Common myeloid progenitor, CD34-positive (primary cell): ENCODE results near the gene FOS.

Experiments
- CTCF ChIA-PET: fragments of 350-600 bp; sonication (Branson Sonifier 250); formaldehyde crosslinking; loops from one replicate; lab custom pipeline; 2021; ENCODE audit warnings: antibody characterized with exemption; lab: Charles Lee
- POLR2A ChIA-PET: fragments of 350-600 bp; sonication (Branson Sonifier 250); formaldehyde crosslinking; loops from one replicate; lab custom pipeline; 2021; ENCODE audit warnings: antibody characterized with exemption; lab: Charles Lee
- DNase-seq, 3 donors: peaks; one replicate each; pipeline versions ENCODE4 v3.0.0 to v3.0.0-alpha.2; 2013
- H3K27ac ChIP-seq, 2 experiments: 1 replicate in 1 of 2; 2 replicates in 1 of 2; pipeline ENCODE4 v1.7.0; 2013; ENCODE audit warnings: inconsistent platforms in 2 of 2, low read length in 2 of 2, mild to moderate bottlenecking in 2 of 2, low read depth in 1 of 2, moderate library complexity in 1 of 2; ENCODE audit not compliant: severe bottlenecking in 2 of 2, insufficient read depth in 1 of 2, poor library complexity in 1 of 2
- H3K27me3 ChIP-seq, 5 experiments: replicated peaks in 2 of 5; 1 replicate in 3 of 5; 2 replicates in 2 of 5; pipeline versions ENCODE4 v1.6.1 to v1.7.0; 2013; ENCODE audit warnings: low read length in 4 of 5, mild to moderate bottlenecking in 2 of 5, moderate library complexity in 2 of 5, inconsistent platforms in 1 of 5; ENCODE audit not compliant: insufficient read depth in 5 of 5, control insufficient read depth in 4 of 5
- H3K36me3 ChIP-seq, 4 experiments: 1 replicate in 2 of 4; 2 replicates in 2 of 4; pipeline versions ENCODE4 v1.6.1 to v1.7.0; 2013; ENCODE audit warnings: low read length in 3 of 4, control low read depth in 1 of 4, mild to moderate bottlenecking in 1 of 4; ENCODE audit not compliant: control insufficient read depth in 4 of 4, insufficient read depth in 4 of 4
- H3K4me1 ChIP-seq, 4 experiments: 1 replicate in 3 of 4; 2 replicates in 1 of 4; pipeline versions ENCODE4 v1.6.1 to v1.7.1; 2013; ENCODE audit warnings: low read length in 3 of 4, mild to moderate bottlenecking in 3 of 4, control low read depth in 1 of 4, inconsistent platforms in 1 of 4, moderate library complexity in 1 of 4; ENCODE audit not compliant: control insufficient read depth in 4 of 4, insufficient read depth in 4 of 4; ENCODE audit errors: control extremely low read depth in 1 of 4
- H3K4me3 ChIP-seq, 7 experiments: 1 replicate in 4 of 7; 2 replicates in 3 of 7; pipeline versions ENCODE4 v1.5.1 to v1.7.0; 2013; ENCODE audit warnings: mild to moderate bottlenecking in 7 of 7, low read length in 6 of 7, moderate library complexity in 6 of 7, inconsistent platforms in 2 of 7, low read depth in 2 of 7, control low read depth in 1 of 7; ENCODE audit not compliant: insufficient read depth in 4 of 7, control insufficient read depth in 1 of 7; ENCODE audit errors: extremely low read depth in 1 of 7
- H3K9me3 ChIP-seq, 5 experiments: 1 replicate in 4 of 5; 2 replicates in 1 of 5; pipeline versions ENCODE4 v1.6.1 to v1.7.1; 2013; ENCODE audit warnings: low read length in 4 of 5, mild to moderate bottlenecking in 2 of 5, inconsistent platforms in 1 of 5, low read depth in 1 of 5, moderate library complexity in 1 of 5; ENCODE audit not compliant: control insufficient read depth in 4 of 5, insufficient read depth in 2 of 5; ENCODE audit errors: control extremely low read depth in 1 of 5
- WGBS: methylation state at CpG from one replicate; pipeline ENCODE4 v1.1.5; 2013; ENCODE audit not compliant: insufficient coverage; 5-methylcytosine and 5-hydroxymethylcytosine counted together

FOS gene

GRCh38 chr14:75318353-75318752 is 39.7 kb downstream of the FOS start:
- Histone ChIP-seq H3K4me1 (peaks cover 0 to 21% (median 16%) of the 10 kb centered on the region in 4 experiments), H3K36me3 (no peaks in the 10 kb centered on the region), H3K27ac (no peak overlapping the region), H3K27me3 (no peaks in the 10 kb centered on the region), H3K9me3 (no peaks in the 10 kb centered on the region), H3K4me3 (no peak overlapping the region)
- no peak for DNase-seq
- ChIA-PET POLR2A (interaction anchor here (0.6 to 0.7 kb wide), 3 partner anchors 11 to 46 kb away, joined by 3 to 4 read pairs (median 3); no protein-coding TSS in a partner anchor), CTCF (interaction anchor here (1.0 kb wide), 1 partner anchor 136 kb away, joined by 3 read pairs; no protein-coding TSS in a partner anchor)

GRCh38 chr14:75319021-75319420 is 40.4 kb downstream of the FOS start:
- Histone ChIP-seq H3K4me1 (peaks cover 0 to 21% (median 16%) of the 10 kb centered on the region in 4 experiments), H3K36me3 (no peaks in the 10 kb centered on the region), H3K4me3 (no peak overlapping the region), H3K9me3 (no peaks in the 10 kb centered on the region), H3K27me3 (no peaks in the 10 kb centered on the region), H3K27ac (no peak overlapping the region)
- 92% methylated on average over 2 of the region's 2 CpGs for WGBS
- no peak for DNase-seq
- CTCF ChIA-PET: no interaction called here
- POLR2A ChIA-PET: no interaction called here

GRCh38 chr14:75320196-75320595 is 41.6 kb downstream of the FOS start:
- Histone ChIP-seq H3K27ac (no peak overlapping the region), H3K9me3 (no peaks in the 10 kb centered on the region), H3K4me1 (peaks cover 0 to 15% (median 8%) of the 10 kb centered on the region in 4 experiments), H3K27me3 (no peaks in the 10 kb centered on the region), H3K4me3 (no peak overlapping the region), H3K36me3 (no peaks in the 10 kb centered on the region)
- ChIA-PET POLR2A (no interaction called here), CTCF (interaction anchor here (0.9 to 1.5 kb wide), 4 partner anchors 11 to 168 kb away, joined by 3 to 5 read pairs (median 4); no protein-coding TSS in a partner anchor)
- WGBS: 93% methylated on average over 3 of the region's 7 CpGs
- no peak for DNase-seq

- H3K27me3 ChIP-seq: no peaks in the 10 kb centered on the region
Measured at GRCh38 chr14:75322746-75323145, 44.1 kb downstream of the FOS start.

GRCh38 chr14:75323571-75323970 is 44.9 kb downstream of the FOS start:
- H3K9me3 ChIP-seq: no peaks in the 10 kb centered on the region
- no peaks in the 10 kb centered on the region for H3K27me3 ChIP-seq
- POLR2A ChIA-PET: no interaction called here
- no peak for DNase-seq
- CTCF ChIA-PET: interaction anchor here (0.5 to 1.5 kb wide), 6 partner anchors 10 to 34 kb away, joined by 3 to 4 read pairs (median 3); no protein-coding TSS in a partner anchor
- H3K36me3 ChIP-seq: no peaks in the 10 kb centered on the region
- H3K4me1 ChIP-seq: peaks cover 0 to 10% (median 0%) of the 10 kb centered on the region in 4 experiments
- no peak overlapping the region for H3K4me3 ChIP-seq
- no peak overlapping the region for H3K27ac ChIP-seq
- 63% methylated on average over 3 of the region's 6 CpGs for WGBS

More at GRCh38 chr14:75322746-75323145, 44.1 kb downstream of the FOS start:
- Histone ChIP-seq H3K4me3 (no peak overlapping the region), H3K27ac (no peak overlapping the region), H3K4me1 (peaks cover 0 to 9% (median 0%) of the 10 kb centered on the region in 4 experiments), H3K36me3 (no peaks in the 10 kb centered on the region), H3K9me3 (no peaks in the 10 kb centered on the region)
- POLR2A ChIA-PET: no interaction called here
- no peak for DNase-seq
- 100% methylated on average over 1 of the region's 1 CpG for WGBS
- CTCF ChIA-PET: interaction anchor here (0.9 to 1.4 kb wide), 5 partner anchors 9 to 113 kb away, joined by 3 to 8 read pairs (median 4); no protein-coding TSS in a partner anchor

- ChIA-PET CTCF (interaction anchor here (0.7 to 2.2 kb wide), 7 partner anchors 10 to 197 kb away, joined by 3 to 14 read pairs (median 3); partner anchors contain the start of gene JDP2), POLR2A (interaction anchor here (0.6 kb wide), 1 partner anchor 10 kb away, joined by 3 read pairs; no protein-coding TSS in a partner anchor)
- Histone ChIP-seq H3K27ac (no peak overlapping the region), H3K27me3 (no peaks in the 10 kb centered on the region), H3K4me1 (peaks cover 0 to 46% (median 18%) of the 10 kb centered on the region in 4 experiments), H3K9me3 (no peaks in the 10 kb centered on the region), H3K36me3 (no peaks in the 10 kb centered on the region), H3K4me3 (no peak overlapping the region)
- DNase-seq: no peak
- WGBS: 72% methylated on average over 4 of the region's 5 CpGs
Measured at GRCh38 chr14:75328558-75329155, 50.0 kb downstream of the FOS start.

- peaks cover 2 to 53% (median 25%) of the 10 kb centered on the region in 4 experiments for H3K4me1 ChIP-seq
- no peaks in the 10 kb centered on the region for H3K36me3 ChIP-seq
- no peak overlapping the region for H3K27ac ChIP-seq
- no peaks in the 10 kb centered on the region for H3K27me3 ChIP-seq
- CTCF ChIA-PET: interaction anchor here (0.7 to 2.2 kb wide), 4 partner anchors 9 to 166 kb away, joined by 3 to 14 read pairs (median 8); no protein-coding TSS in a partner anchor
- DNase-seq: no peak
- H3K9me3 ChIP-seq: no peaks in the 10 kb centered on the region
- POLR2A ChIA-PET: interaction anchor here (0.6 kb wide), 1 partner anchor 11 kb away, joined by 3 read pairs; no protein-coding TSS in a partner anchor
- no peak overlapping the region for H3K4me3 ChIP-seq
Measured at GRCh38 chr14:75329369-75329768, 50.7 kb downstream of the FOS start.
